IMR-90 (cell line): ENCODE results near the gene ZNF692.

ENCODE experiments used
- CEBPB ChIP-seq: IDR thresholded peaks from 2 replicates; pipeline ENCODE4 v1.6.1; 2012; ENCODE audit warnings: low read depth, low read length, improper control_type of control experiment
- CHD1 ChIP-seq: IDR thresholded peaks from 2 replicates; pipeline ENCODE4 v1.6.1; 2012; ENCODE audit warnings: low read depth, low read length, improper control_type of control experiment
- CTCF ChIP-seq: conservative IDR thresholded peaks from 2 replicates; pipeline ENCODE4 v1.5.1; 2012; ENCODE audit warnings: mild to moderate bottlenecking, low read depth, low read length, improper control_type of control experiment
- NFE2L2 ChIP-seq: fragments of 150-350 bp; IDR thresholded peaks from 2 replicates; pipeline ENCODE4 v1.6.1; 2016; ENCODE audit warnings: low read depth, mild to moderate bottlenecking, low read length
- POLR2A ChIP-seq: IDR thresholded peaks from 2 replicates; pipeline ENCODE4 v1.6.1; 2012; ENCODE audit warnings: mild to moderate bottlenecking, low read depth, low read length
- RAD21 ChIP-seq: IDR thresholded peaks from 2 replicates; pipeline ENCODE4 v1.6.1; 2012; ENCODE audit warnings: low read length, improper control_type of control experiment
- RFX5 ChIP-seq: IDR thresholded peaks from 2 replicates; pipeline ENCODE4 v1.8.0; 2012; ENCODE audit warnings: low read depth, mild to moderate bottlenecking, low read length, moderate library complexity
- SMC3 ChIP-seq: fragments of 150-350 bp; IDR thresholded peaks from 2 replicates; pipeline ENCODE4 v1.6.1; 2016; ENCODE audit warnings: low read depth, mild to moderate bottlenecking, antibody characterized with exemption, low read length, moderate library complexity
- USF2 ChIP-seq: fragments of 150-350 bp; IDR thresholded peaks from 2 replicates; pipeline ENCODE4 v1.6.1; 2017; ENCODE audit warnings: mild to moderate bottlenecking, antibody characterized with exemption, low read length, low read depth

DNA sequence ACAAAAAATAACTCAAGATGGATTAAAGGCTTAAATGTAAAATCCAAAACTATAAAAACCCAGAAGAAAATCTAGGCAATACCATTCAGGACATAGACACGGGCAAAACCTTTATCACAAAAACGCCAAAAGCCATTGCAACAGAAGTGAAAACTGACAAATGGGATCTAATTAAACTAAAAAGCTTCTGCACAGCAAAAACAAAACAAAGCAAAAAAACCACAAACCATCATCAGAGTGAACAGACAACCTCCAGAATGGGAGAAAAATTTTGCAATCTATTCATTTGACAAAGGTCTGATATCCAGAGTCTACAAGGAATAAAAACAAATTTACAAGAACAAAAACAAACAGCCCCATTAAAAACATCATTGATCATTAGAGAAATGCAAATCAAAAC, 42.7 kb upstream of the ZNF692 start:
- TF ChIP-seq CTCF (no peak), CHD1 (no peak), RFX5 (no peak), RAD21 (no peak), NFE2L2 (no peak), POLR2A (no peak), USF2 (no peak), CEBPB (no peak), SMC3 (no peak)
